CD4-positive, alpha-beta T cell treated with Interleukin-12 subunit alpha and Interleukin-12 subunit beta, for 1 hour (primary cell): ENCODE data around the gene LONRF3.
A peak's percentile ranks its signal among the peaks of the same experiment; 100 is the strongest.

Experiments used
- DNase-seq: peaks from one replicate; pipeline ENCODE4 v3.0.0-alpha.2; 2020

Gene LONRF3

GRCh38 chrX:119041175-119041574 is 66.8 kb downstream of the LONRF3 start:
- no peak for DNase-seq

GRCh38 chrX:119042040-119042439 is 67.6 kb downstream of the LONRF3 start:
- no peak for DNase-seq

GRCh38 chrX:119042996-119043395 is 68.6 kb downstream of the LONRF3 start:
- DNase-seq = no peak

DNA sequence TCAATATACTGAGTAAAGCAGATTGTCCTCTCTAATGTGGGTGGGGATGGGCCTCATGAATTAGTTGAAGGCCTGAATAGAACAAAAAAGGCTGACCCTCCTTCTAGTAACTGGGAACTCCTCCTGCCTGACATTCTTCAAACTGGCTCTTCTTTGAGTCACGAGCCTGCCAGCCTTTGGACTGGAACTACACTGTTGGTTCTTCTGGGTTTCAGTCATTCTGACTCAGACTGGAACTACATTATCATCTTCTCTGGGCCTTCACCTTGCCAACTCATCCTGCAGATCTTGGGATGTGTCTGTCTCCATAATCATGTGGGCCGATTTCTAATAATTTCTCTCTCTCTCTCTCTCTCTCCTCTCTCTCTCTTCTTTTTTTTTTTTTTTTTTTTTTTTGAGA is 71.5 kb downstream of the LONRF3 start:
- DNase-seq = no peak

- no peak for DNase-seq
Observed at GRCh38 chrX:119055687-119056086, 81.3 kb downstream of the LONRF3 start.

DNA sequence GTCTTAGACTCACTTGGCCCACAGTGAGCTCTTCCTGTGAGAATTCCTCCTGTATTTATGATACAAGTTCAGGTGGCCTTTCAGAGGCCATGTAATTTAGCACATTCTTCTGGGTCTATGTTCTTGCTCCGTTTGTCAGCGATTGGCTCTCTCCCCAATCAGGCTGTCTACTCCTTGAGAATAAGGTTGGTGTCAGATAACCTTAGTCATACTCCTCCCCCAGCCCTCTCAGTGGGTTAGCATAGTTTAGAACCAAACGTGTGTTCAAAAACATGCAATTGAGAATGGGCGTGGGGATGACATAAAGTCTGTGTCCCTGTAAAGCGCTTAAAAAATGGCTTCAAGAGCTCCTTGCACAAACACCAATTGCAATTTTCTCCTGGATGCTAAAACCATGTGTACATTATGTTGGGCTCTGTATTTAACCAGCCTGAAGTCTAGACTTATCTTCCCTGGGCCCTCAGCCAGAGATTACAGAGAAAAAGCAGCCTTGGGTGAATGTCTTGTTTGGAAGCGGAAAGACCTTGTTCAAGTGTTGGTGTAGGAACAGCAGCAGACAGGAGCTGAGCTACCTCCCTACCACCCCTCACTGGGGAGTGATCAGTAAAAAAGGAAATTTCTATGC is 88.4 kb downstream of the LONRF3 start:
- DNase-seq = no peak

- no peak for DNase-seq
Observed at GRCh38 chrX:119063428-119063827, 89.0 kb downstream of the LONRF3 start.

GRCh38 chrX:119067023-119067739 is 92.8 kb downstream of the LONRF3 start:
- DNase-seq = peak; percentile 8
